ENCODE data around the gene PLXDC2. TPM values are rescaled to one million over a fixed set of nuclear protein-coding genes. Genes with fewer than 3 reads are reported as not detected.

PLXDC2 gene
- total RNA-seq, 1 donor from 2014 or later = 0.86 TPM

DNA sequence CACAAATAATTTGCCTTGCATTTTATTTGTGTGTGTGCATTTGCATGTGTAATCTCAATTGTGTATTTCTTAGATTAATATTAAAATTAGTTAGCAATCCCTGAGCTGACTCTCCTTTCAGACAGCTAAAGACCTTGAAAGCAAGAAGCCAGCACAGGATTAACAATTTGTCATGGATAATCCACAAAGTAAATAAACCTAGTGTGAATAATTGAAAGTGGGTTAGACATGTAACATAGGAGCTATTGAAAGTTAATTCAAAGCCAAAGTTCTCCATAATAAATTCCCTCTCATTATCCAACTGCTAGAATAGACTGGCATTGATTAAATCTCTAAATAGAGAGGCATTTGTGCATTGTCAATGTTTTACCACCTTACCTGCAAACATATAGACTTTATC, 326.1 kb downstream of the PLXDC2 start:
- no peak for DNase-seq (ENCODE audit: low read depth)
- H3K4me3 ChIP-seq (ENCODE audit: low read depth, low read length) = no peak overlapping the region
- TF ChIP-seq, protein P1, sequence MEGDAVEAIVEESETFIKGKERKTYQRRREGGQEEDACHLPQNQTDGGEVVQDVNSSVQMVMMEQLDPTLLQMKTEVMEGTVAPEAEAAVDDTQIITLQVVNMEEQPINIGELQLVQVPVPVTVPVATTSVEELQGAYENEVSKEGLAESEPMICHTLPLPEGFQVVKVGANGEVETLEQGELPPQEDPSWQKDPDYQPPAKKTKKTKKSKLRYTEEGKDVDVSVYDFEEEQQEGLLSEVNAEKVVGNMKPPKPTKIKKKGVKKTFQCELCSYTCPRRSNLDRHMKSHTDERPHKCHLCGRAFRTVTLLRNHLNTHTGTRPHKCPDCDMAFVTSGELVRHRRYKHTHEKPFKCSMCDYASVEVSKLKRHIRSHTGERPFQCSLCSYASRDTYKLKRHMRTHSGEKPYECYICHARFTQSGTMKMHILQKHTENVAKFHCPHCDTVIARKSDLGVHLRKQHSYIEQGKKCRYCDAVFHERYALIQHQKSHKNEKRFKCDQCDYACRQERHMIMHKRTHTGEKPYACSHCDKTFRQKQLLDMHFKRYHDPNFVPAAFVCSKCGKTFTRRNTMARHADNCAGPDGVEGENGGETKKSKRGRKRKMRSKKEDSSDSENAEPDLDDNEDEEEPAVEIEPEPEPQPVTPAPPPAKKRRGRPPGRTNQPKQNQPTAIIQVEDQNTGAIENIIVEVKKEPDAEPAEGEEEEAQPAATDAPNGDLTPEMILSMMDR (conservative IDR thresholded peaks at IDR 0.05; ENCODE audit: low read depth, low read length) = no peak

DNA sequence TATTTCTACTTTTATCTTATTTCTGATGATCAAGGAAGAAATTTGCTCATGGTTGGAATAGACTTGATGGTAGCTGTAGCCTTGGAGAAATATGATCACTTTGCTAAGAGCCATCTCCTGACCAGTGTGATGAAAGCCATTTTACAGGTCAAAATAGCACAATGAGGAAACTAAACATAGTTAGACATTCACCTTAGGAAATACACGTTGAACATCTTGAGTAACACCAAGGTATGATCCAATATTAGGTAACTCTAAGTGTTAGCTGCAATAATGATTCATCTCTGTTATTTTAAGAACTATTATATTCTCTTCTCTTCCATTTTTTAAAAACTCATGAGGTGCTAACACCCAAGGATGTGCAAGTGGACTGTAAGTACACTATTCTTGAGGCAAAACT, 328.0 kb downstream of the PLXDC2 start:
- no peak overlapping the region for H3K4me3 ChIP-seq (ENCODE audit: low read depth, low read length)
- no peak for DNase-seq (ENCODE audit: low read depth)
- TF ChIP-seq, protein P1 (conservative IDR thresholded peaks at IDR 0.05; ENCODE audit: low read depth, low read length) = no peak

DNA sequence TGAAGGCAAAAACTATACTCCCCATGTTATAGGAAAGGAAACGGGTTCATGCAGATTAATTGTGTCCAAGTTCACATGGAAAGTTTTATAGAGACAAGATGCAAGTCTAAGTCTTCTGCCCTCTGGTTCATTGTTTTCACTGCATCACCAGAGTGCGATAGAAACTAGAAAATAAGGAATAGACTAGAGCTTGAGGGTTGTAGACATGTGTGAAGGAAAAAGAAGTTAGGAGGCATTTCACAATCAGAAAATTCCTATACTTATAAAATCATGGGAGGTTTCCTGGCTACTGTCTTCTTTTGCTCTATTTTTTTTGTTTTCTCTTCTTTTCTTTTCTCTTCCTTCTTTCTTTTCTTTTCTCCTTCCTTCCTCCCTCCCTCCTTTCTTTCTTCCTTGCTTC, 329.8 kb downstream of the PLXDC2 start:
- no peak for DNase-seq (ENCODE audit: low read depth)
- TF ChIP-seq, protein P1 (conservative IDR thresholded peaks at IDR 0.05; ENCODE audit: low read depth, low read length) = no peak
- no peak overlapping the region for H3K4me3 ChIP-seq (ENCODE audit: low read depth, low read length)

DNA sequence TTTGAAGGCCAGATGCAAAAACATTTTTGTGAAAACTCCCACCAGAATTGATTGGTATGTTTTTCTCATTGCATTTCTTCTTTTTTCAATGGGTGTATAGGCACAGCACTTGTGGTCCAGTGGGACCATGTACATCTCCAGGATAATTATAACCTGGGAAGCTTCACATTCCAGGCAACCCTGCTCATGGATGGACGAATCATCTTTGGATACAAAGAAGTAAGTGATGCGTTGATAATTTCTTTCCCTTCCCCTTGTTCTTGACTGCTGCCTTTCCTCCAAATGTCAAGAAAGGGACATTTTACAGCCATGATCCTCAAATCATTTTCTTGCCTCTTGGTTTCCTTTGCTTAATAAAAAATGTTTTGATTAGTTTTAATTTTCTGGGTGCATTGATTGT, 331.5 kb downstream of the PLXDC2 start:
- H3K4me3 ChIP-seq (ENCODE audit: low read depth, low read length) = no peak overlapping the region
- no peak for DNase-seq (ENCODE audit: low read depth)
- TF ChIP-seq, protein P1 (conservative IDR thresholded peaks at IDR 0.05; ENCODE audit: low read depth, low read length) = no peak

DNA sequence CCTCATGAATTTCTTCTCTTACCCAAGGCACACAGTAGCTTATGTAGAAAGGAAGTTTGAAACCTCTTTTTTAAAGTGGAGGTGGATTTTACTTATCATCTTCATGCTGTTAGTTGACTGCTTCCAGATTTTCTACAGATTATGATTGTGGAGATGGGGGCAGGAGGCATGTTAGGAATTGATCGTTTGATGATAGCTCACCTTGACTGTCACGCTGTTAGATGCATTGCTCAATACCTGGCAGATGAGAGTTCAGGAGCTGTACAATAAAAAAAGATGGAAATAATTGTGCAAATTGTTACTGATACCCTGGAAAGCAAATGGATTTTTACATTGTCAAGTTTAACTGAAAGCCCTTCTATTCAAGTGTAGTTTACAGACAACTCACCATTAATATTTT, 340.3 kb downstream of the PLXDC2 start:
- TF ChIP-seq, protein P1 (conservative IDR thresholded peaks at IDR 0.05; ENCODE audit: low read depth, low read length) = no peak
- no peak overlapping the region for H3K4me3 ChIP-seq (ENCODE audit: low read depth, low read length)
- DNase-seq (ENCODE audit: low read depth) = no peak

DNA sequence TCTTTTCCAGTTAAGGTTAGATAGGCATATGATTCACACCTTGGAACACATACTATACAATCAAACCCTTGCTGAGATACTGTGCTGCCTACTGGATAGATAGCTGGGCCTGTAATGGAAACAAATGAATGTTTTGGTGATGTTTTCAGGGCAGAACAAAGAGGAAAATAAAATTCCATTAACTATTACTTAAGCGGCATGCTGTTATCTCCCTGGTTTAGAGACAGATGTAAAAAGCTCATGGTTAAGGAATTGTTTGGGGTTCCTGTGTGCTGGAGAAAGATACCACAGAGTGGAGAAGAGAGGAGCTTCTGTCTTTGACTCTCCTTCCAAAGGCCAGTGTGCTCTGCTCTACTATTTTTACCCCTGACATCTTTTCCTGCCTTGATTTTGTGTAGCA, 341.1 kb downstream of the PLXDC2 start:
- H3K4me3 ChIP-seq (ENCODE audit: low read depth, low read length) = no peak overlapping the region
- no peak for DNase-seq (ENCODE audit: low read depth)
- TF ChIP-seq, protein P1 (conservative IDR thresholded peaks at IDR 0.05; ENCODE audit: low read depth, low read length) = no peak

DNA sequence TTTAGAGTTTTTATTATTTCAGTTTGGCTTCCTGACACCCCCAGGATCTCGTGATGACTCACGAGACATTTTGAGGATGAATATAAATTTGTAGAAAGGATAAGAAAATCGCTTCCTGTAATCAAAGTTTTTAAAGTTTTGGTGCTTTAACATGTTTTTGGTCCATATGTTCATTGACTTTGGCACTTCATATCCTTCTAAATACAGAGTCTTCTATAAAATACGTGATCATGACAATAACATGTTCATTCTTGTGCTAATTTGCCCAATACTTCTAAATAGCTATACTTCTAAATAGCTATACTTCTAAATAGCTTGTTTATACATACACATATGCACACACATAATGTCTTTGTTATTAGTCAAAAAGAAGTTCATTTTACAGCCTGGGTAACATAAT, 341.9 kb downstream of the PLXDC2 start:
- H3K4me3 ChIP-seq (ENCODE audit: low read depth, low read length) = no peak overlapping the region
- TF ChIP-seq, protein P1 (conservative IDR thresholded peaks at IDR 0.05; ENCODE audit: low read depth, low read length) = no peak
- no peak for DNase-seq (ENCODE audit: low read depth)

Measured in epithelial cell of proximal tubule (primary cell).